ENCODE measurements around the gene MAN1A2. TPM values are rescaled to one million over a fixed set of nuclear protein-coding genes. Genes with fewer than 3 reads are reported as not detected.

MAN1A2 gene
- total and polyA plus RNA-seq, 2 experiments from 2014 or later = 22.8 to 48.1 TPM

- Histone ChIP-seq H3K27ac (no peak overlapping the region), H3F3A (ENCODE audit: insufficient read depth) (no peaks in the 10 kb centered on the region)
- no peak for TF ChIP-seq EZH2 (IDR thresholded peaks at IDR 0.05; ENCODE audit: insufficient read depth, poor library complexity, severe bottlenecking)
- TF ChIP-seq EZH2phosphoT487 (IDR thresholded peaks at IDR 0.05; ENCODE audit: insufficient read depth, low read depth) = no peak
These were observed 204.2 kb downstream of the MAN1A2 start for GRCh38 chr1:117571496-117571895.

GRCh38 chr1:117572546-117572945 is 205.3 kb downstream of the MAN1A2 start:
- H3K36me3 ChIP-seq (ENCODE audit: low read depth) = no peaks in the 10 kb centered on the region
- H3K9ac ChIP-seq = no peak overlapping the region
- no peak for TF ChIP-seq EZH2phosphoT487 (IDR thresholded peaks at IDR 0.05; ENCODE audit: insufficient read depth, low read depth)
- no peak for TF ChIP-seq EZH2 (IDR thresholded peaks at IDR 0.05; ENCODE audit: insufficient read depth, poor library complexity, severe bottlenecking)
- H3K4me1 ChIP-seq (ENCODE audit: insufficient read depth) = no peaks in the 10 kb centered on the region
- H3K4me3 ChIP-seq = no peak overlapping the region
- WGBS, 2 experiments (ENCODE audit: low coverage in 1 of 2, low lambda C conversion rate in 2 of 2, missing lambda C conversion rate in 2 of 2) = 69 to 71% methylated on average over 4 of the region's 4 CpGs
- H3K4me2 ChIP-seq (ENCODE audit: unreplicated experiment) = no peak overlapping the region
- H3K9me3 ChIP-seq (ENCODE audit: low read depth) = no peaks in the 10 kb centered on the region
- no peaks in the 10 kb centered on the region for H4K20me1 ChIP-seq (ENCODE audit: insufficient read depth)
- H3K79me2 ChIP-seq (ENCODE audit: insufficient read depth) = no peaks in the 10 kb centered on the region
- in situ Hi-C loops (cut with MboI) = no loop called here
- H3K27ac ChIP-seq = no peak overlapping the region
- H3F3A ChIP-seq (ENCODE audit: insufficient read depth) = no peaks in the 10 kb centered on the region
- H3K27me3 ChIP-seq (replicated peaks; ENCODE audit: insufficient read depth) = no peaks in the 10 kb centered on the region
- DNase-seq = no peak
- no peaks in the 10 kb centered on the region for H3K9me2 ChIP-seq (ENCODE audit: insufficient read depth)
- H2AFZ ChIP-seq = no peak overlapping the region

More at GRCh38 chr1:117571496-117571895, 204.2 kb downstream of the MAN1A2 start:
- H3K9me2 ChIP-seq (ENCODE audit: insufficient read depth) = no peaks in the 10 kb centered on the region
- no peak overlapping the region for H3K9ac ChIP-seq
- H3K36me3 ChIP-seq (ENCODE audit: low read depth) = no peaks in the 10 kb centered on the region
- H3K9me3 ChIP-seq (ENCODE audit: low read depth) = no peaks in the 10 kb centered on the region
- H3K4me3 ChIP-seq = no peak overlapping the region
- no peaks in the 10 kb centered on the region for H3K27me3 ChIP-seq (replicated peaks; ENCODE audit: insufficient read depth)
- DNase-seq = no peak
- no peak overlapping the region for H2AFZ ChIP-seq
- in situ Hi-C loops (cut with MboI) = no loop called here
- no peak overlapping the region for H3K4me2 ChIP-seq (ENCODE audit: unreplicated experiment)
- H4K20me1 ChIP-seq (ENCODE audit: insufficient read depth) = no peaks in the 10 kb centered on the region
- no peaks in the 10 kb centered on the region for H3K4me1 ChIP-seq (ENCODE audit: insufficient read depth)
- 77 to 78% methylated on average over 5 of the region's 5 CpGs for WGBS, 2 experiments (ENCODE audit: low coverage in 1 of 2, low lambda C conversion rate in 2 of 2, missing lambda C conversion rate in 2 of 2)
- H3K79me2 ChIP-seq (ENCODE audit: insufficient read depth) = no peaks in the 10 kb centered on the region

GRCh38 chr1:117573386-117574023 is 206.3 kb downstream of the MAN1A2 start:
- H3K9me2 ChIP-seq (ENCODE audit: insufficient read depth) = no peaks in the 10 kb centered on the region
- H3K4me3 ChIP-seq = no peak overlapping the region
- H3K4me1 ChIP-seq (ENCODE audit: insufficient read depth) = no peaks in the 10 kb centered on the region
- H3K27ac ChIP-seq = no peak overlapping the region
- 63 to 68% methylated on average over 10 of the region's 10 CpGs for WGBS, 2 experiments (ENCODE audit: low coverage in 1 of 2, low lambda C conversion rate in 2 of 2, missing lambda C conversion rate in 2 of 2)
- H3K9me3 ChIP-seq (ENCODE audit: low read depth) = no peaks in the 10 kb centered on the region
- in situ Hi-C loops (cut with MboI) = no loop called here
- no peaks in the 10 kb centered on the region for H3K36me3 ChIP-seq (ENCODE audit: low read depth)
- TF ChIP-seq EZH2phosphoT487 (IDR thresholded peaks at IDR 0.05; ENCODE audit: insufficient read depth, low read depth) (no peak), EZH2 (IDR thresholded peaks at IDR 0.05; ENCODE audit: insufficient read depth, poor library complexity, severe bottlenecking) (no peak)
- peak; percentile 44 for DNase-seq
- no peaks in the 10 kb centered on the region for H4K20me1 ChIP-seq (ENCODE audit: insufficient read depth)
- no peaks in the 10 kb centered on the region for H3F3A ChIP-seq (ENCODE audit: insufficient read depth)
- no peak overlapping the region for H2AFZ ChIP-seq
- H3K4me2 ChIP-seq (ENCODE audit: unreplicated experiment) = no peak overlapping the region
- H3K9ac ChIP-seq = no peak overlapping the region
- H3K27me3 ChIP-seq (replicated peaks; ENCODE audit: insufficient read depth) = no peaks in the 10 kb centered on the region
- no peaks in the 10 kb centered on the region for H3K79me2 ChIP-seq (ENCODE audit: insufficient read depth)

- no peaks in the 10 kb centered on the region for H3F3A ChIP-seq (ENCODE audit: insufficient read depth)
- DNase-seq = no peak
- H3K27me3 ChIP-seq (replicated peaks; ENCODE audit: insufficient read depth) = no peaks in the 10 kb centered on the region
- in situ Hi-C loops (cut with MboI) = no loop called here
- no peak overlapping the region for H3K4me3 ChIP-seq
- H3K4me2 ChIP-seq (ENCODE audit: unreplicated experiment) = no peak overlapping the region
- no peaks in the 10 kb centered on the region for H3K4me1 ChIP-seq (ENCODE audit: insufficient read depth)
- H3K27ac ChIP-seq = no peak overlapping the region
- no peaks in the 10 kb centered on the region for H4K20me1 ChIP-seq (ENCODE audit: insufficient read depth)
- no peaks in the 10 kb centered on the region for H3K9me2 ChIP-seq (ENCODE audit: insufficient read depth)
- no peak overlapping the region for H3K9ac ChIP-seq
- H2AFZ ChIP-seq = no peak overlapping the region
- TF ChIP-seq EZH2phosphoT487 (IDR thresholded peaks at IDR 0.05; ENCODE audit: insufficient read depth, low read depth) = no peak
- no peak for TF ChIP-seq EZH2 (IDR thresholded peaks at IDR 0.05; ENCODE audit: insufficient read depth, poor library complexity, severe bottlenecking)
- 67 to 80% methylated on average over 5 of the region's 5 CpGs for WGBS, 2 experiments (ENCODE audit: low coverage in 1 of 2, low lambda C conversion rate in 2 of 2, missing lambda C conversion rate in 2 of 2)
- H3K36me3 ChIP-seq (ENCODE audit: low read depth) = no peaks in the 10 kb centered on the region
- no peaks in the 10 kb centered on the region for H3K79me2 ChIP-seq (ENCODE audit: insufficient read depth)
- no peaks in the 10 kb centered on the region for H3K9me3 ChIP-seq (ENCODE audit: low read depth)
These were observed 207.0 kb downstream of the MAN1A2 start for GRCh38 chr1:117574161-117574835.
